Cerebellar cortex (tissue), 1 donor: ENCODE measurements around the gene VSIG10.
A peak's percentile ranks its signal among the peaks of the same experiment; 100 is the strongest.
"Not testable (repeated sequence)": the region's sequence is repeated elsewhere in the genome, so short reads cannot be mapped to it uniquely, and the experiment has no call there.

Source experiments
- DNase-seq: peaks from one replicate; pipeline ENCODE4 v3.0.0-alpha.2; 2015; ENCODE audit warnings: low spot score

Gene VSIG10

GRCh38 chr12:118032188-118032587 is 71.6 kb downstream of the VSIG10 start:
- DNase-seq: no peak

GRCh38 chr12:118029166-118029565 is 74.6 kb downstream of the VSIG10 start:
- DNase-seq: no peak

GRCh38 chr12:118025168-118025567 is 78.6 kb downstream of the VSIG10 start:
- no peak for DNase-seq

GRCh38 chr12:118023301-118023860 is 80.4 kb downstream of the VSIG10 start:
- no peak for DNase-seq

GRCh38 chr12:118022728-118023109 is 81.1 kb downstream of the VSIG10 start:
- DNase-seq: no peak

- DNase-seq: not testable (repeated sequence)
These were observed 81.6 kb downstream of the VSIG10 start for GRCh38 chr12:118022097-118022727.

- DNase-seq: no peak
These were observed 83.8 kb downstream of the VSIG10 start for GRCh38 chr12:118020036-118020435.

GRCh38 chr12:118017926-118018325 is 85.9 kb downstream of the VSIG10 start:
- DNase-seq: no peak

- peak; percentile 98 for DNase-seq
These were observed 87.2 kb downstream of the VSIG10 start, which contains the start of gene RFC5 for GRCh38 chr12:118016424-118017264. RFC5 (plus strand) TSS chr12:118016703; CDS start chr12:118016828, 125 bp downstream.

GRCh38 chr12:118015944-118016343 is 87.9 kb downstream of the VSIG10 start:
- no peak for DNase-seq

- no peak for DNase-seq
These were observed 88.5 kb downstream of the VSIG10 start for GRCh38 chr12:118015306-118015705.
